WTC11 (cell line): ENCODE results near the gene IFNAR1. TPM values are rescaled to one million over a fixed set of nuclear protein-coding genes. Genes with fewer than 3 reads are reported as not detected.

Experiments
- ATAC-seq: fragments of 200-7000 bp; cut with Tn5 transposase; 2 replicates; pipeline ENCODE4 v1.10.0; 2021; ENCODE audit warnings: mild to moderate bottlenecking, moderate library complexity
- CTCF ChIA-PET: fragments of 300-600 bp; sonication (Branson Sonifier 250); formaldehyde crosslinking; loops from one replicate; lab custom pipeline; 2021; ENCODE audit warnings: antibody characterized with exemption; lab: Charles Lee
- POLR2A ChIA-PET: fragments of 350-600 bp; sonication (Branson Sonifier 250); formaldehyde crosslinking; loops from one replicate; lab custom pipeline; 2021; ENCODE audit warnings: antibody characterized with exemption; lab: Charles Lee
- DNase-seq: peaks from one replicate; pipeline ENCODE4 v3.0.0; 2021; ENCODE audit warnings: low spot score
- H3K27ac Mint-ChIP-seq: 2 replicates; pipeline ENCODE4 v1.8.0; 2021; ENCODE audit warnings: mixed read lengths
- H3K27me3 Mint-ChIP-seq: 2 replicates; pipeline ENCODE4 v1.8.0; 2021; ENCODE audit warnings: low read depth, mild to moderate bottlenecking, moderate library complexity, mixed read lengths
- H3K36me3 Mint-ChIP-seq: 2 replicates; pipeline ENCODE4 v1.8.0; 2021; ENCODE audit warnings: mixed read lengths
- H3K4me1 Mint-ChIP-seq: 2 replicates; pipeline ENCODE4 v1.8.0; 2022; ENCODE audit warnings: mixed read lengths
- H3K4me3 Mint-ChIP-seq: 2 replicates; pipeline ENCODE4 v1.8.0; 2021; ENCODE audit warnings: mild to moderate bottlenecking, moderate library complexity, mixed read lengths
- H3K9me3 Mint-ChIP-seq: 2 replicates; pipeline ENCODE4 v1.8.0; 2021; ENCODE audit warnings: mixed read lengths
- AFF4 ChIP-seq: sonication (generic); formaldehyde crosslinking; IDR thresholded peaks from 2 replicates; pipeline ENCODE4 v1.8.1; 2023; ENCODE audit warnings: mild to moderate bottlenecking, missing genetic modification reagents, borderline replicate concordance
- FOXJ3 ChIP-seq: sonication (generic); formaldehyde crosslinking; IDR thresholded peaks from 2 replicates; pipeline ENCODE4 v1.9.0; 2021; ENCODE audit warnings: missing genetic modification reagents, mild to moderate bottlenecking, borderline replicate concordance
- GRHL2 ChIP-seq: fragments of 250-450 bp; sonication (Bioruptor Pico); IDR thresholded peaks from 2 replicates; pipeline ENCODE4 v1.8.0; 2022; ENCODE audit warnings: mild to moderate bottlenecking, moderate library complexity; ENCODE audit not compliant: insufficient replicate concordance, severe bottlenecking
- NR3C1 ChIP-seq: sonication (generic); formaldehyde crosslinking; conservative IDR thresholded peaks from 2 replicates; pipeline ENCODE4 v1.8.1; 2023; ENCODE audit warnings: low read depth, mild to moderate bottlenecking, missing genetic modification reagents
- PRDM15 ChIP-seq: sonication (generic); formaldehyde crosslinking; IDR thresholded peaks from 2 replicates; pipeline ENCODE4 v1.8.0; 2022; ENCODE audit warnings: missing genetic modification reagents
- TEAD4 ChIP-seq: sonication (generic); formaldehyde crosslinking; IDR thresholded peaks from 2 replicates; pipeline ENCODE4 v1.8.0; 2022; ENCODE audit warnings: mild to moderate bottlenecking, missing genetic modification reagents
- ZNF219 ChIP-seq: sonication (generic); formaldehyde crosslinking; IDR thresholded peaks from 2 replicates; pipeline ENCODE4 v1.8.0; 2023; ENCODE audit warnings: missing genetic modification reagents, mild to moderate bottlenecking, borderline replicate concordance
- ZNF317 ChIP-seq: sonication (generic); formaldehyde crosslinking; IDR thresholded peaks from 2 replicates; pipeline ENCODE4 v1.8.1; 2023; ENCODE audit warnings: low read depth, mild to moderate bottlenecking, moderate library complexity, missing genetic modification reagents, borderline replicate concordance
- ZNF532 ChIP-seq: fragments of 250-450 bp; sonication (Bioruptor Pico); IDR thresholded peaks from 2 replicates; pipeline ENCODE4 v1.9.0; 2021; ENCODE audit warnings: mild to moderate bottlenecking, borderline replicate concordance
- total RNA-seq: library from RNA; stranded (reverse); gene quantifications from 3 replicates; pipeline ENCODE4 v1.2.3, GENCODE V29; 2021
- TF ChIP-seq, protein P1 (sequence below): sonication (generic); formaldehyde crosslinking; IDR thresholded peaks from 2 replicates; pipeline ENCODE4 v1.8.0; 2022; ENCODE audit warnings: mild to moderate bottlenecking, missing genetic modification reagents
- TF ChIP-seq, protein P2 (sequence below): sonication (generic); formaldehyde crosslinking; IDR thresholded peaks from 2 replicates; pipeline ENCODE4 v1.8.1; 2023; ENCODE audit warnings: mild to moderate bottlenecking, missing genetic modification reagents, moderate library complexity

IFNAR1 gene
- total RNA-seq, 1 experiment from 2014 or later, result 12.2 TPM

DNA sequence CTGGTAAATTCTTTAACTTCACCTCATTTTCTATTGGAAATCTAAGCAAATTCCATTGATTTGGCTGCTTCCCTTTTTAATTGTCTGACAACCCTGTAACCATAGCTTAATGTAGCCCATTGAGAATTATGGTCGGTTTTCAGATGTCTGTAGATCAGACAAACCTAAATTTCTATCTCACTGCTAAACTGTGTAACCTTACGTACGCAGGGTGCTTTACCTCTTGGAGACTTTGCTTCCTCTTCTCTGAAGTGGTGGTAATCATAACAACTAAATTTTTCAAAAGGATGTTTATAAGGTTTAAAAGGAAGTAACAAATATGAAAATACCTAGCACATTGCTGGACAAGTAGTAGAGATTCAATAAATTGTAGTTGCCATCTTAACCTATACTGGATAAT is 25.9 kb downstream of the IFNAR1 start:
- DNase-seq (no peak), ATAC-seq (no peak)
- Mint-ChIP-seq H3K4me3 (no peak overlapping the region), H3K4me1 (no peaks in the 10 kb centered on the region), H3K27me3 (no peaks in the 10 kb centered on the region), H3K27ac (no peak overlapping the region; the same call in 1 of the 2 replicates), H3K36me3 (peaks cover 25% of the 10 kb centered on the region), H3K9me3 (no peaks in the 10 kb centered on the region)
- no peak for TF ChIP-seq FOXJ3 (CRISPR knock-in tag)
- no peak for TF ChIP-seq TEAD4 (CRISPR knock-in tag)
- ChIA-PET POLR2A (no interaction called here), CTCF (interaction anchor here (1.8 kb wide), 1 partner anchor 11 kb away, joined by 11 read pairs; no protein-coding TSS in a partner anchor)

GRCh38 chr21:33355355-33355754 is 30.6 kb downstream of the IFNAR1 start:
- H3K4me3 Mint-ChIP-seq, result no peak overlapping the region
- TF ChIP-seq, protein P1, sequence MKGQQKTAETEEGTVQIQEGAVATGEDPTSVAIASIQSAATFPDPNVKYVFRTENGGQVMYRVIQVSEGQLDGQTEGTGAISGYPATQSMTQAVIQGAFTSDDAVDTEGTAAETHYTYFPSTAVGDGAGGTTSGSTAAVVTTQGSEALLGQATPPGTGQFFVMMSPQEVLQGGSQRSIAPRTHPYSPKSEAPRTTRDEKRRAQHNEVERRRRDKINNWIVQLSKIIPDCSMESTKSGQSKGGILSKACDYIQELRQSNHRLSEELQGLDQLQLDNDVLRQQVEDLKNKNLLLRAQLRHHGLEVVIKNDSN (CRISPR knock-in tag), result no peak
- TF ChIP-seq, protein P2, sequence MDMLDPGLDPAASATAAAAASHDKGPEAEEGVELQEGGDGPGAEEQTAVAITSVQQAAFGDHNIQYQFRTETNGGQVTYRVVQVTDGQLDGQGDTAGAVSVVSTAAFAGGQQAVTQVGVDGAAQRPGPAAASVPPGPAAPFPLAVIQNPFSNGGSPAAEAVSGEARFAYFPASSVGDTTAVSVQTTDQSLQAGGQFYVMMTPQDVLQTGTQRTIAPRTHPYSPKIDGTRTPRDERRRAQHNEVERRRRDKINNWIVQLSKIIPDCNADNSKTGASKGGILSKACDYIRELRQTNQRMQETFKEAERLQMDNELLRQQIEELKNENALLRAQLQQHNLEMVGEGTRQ (CRISPR knock-in tag), result no peak
- TF ChIP-seq GRHL2 (CRISPR knock-in tag) (no peak), ZNF317 (no peak), PRDM15 (CRISPR knock-in tag) (no peak), AFF4 (no peak), NR3C1 (CRISPR knock-in tag) (no peak), ZNF532 (CRISPR knock-in tag) (no peak), ZNF219 (CRISPR knock-in tag) (no peak)
- POLR2A ChIA-PET, result no interaction called here
- no peak overlapping the region for H3K27ac Mint-ChIP-seq
- no peaks in the 10 kb centered on the region for H3K27me3 Mint-ChIP-seq
- ATAC-seq, result no peak
- no peaks in the 10 kb centered on the region for H3K9me3 Mint-ChIP-seq
- CTCF ChIA-PET, result no interaction called here
- no peak for DNase-seq
- H3K36me3 Mint-ChIP-seq, result peaks cover 19% of the 10 kb centered on the region
- H3K4me1 Mint-ChIP-seq, result no peaks in the 10 kb centered on the region
